Progenitor cell of endocrine pancreas (in vitro differentiated cells): ENCODE measurements around the gene SAMSN1. TPM values are rescaled to one million over a fixed set of nuclear protein-coding genes. Genes with fewer than 3 reads are reported as not detected.

Experiments
- DNase-seq: peaks from one replicate; pipeline ENCODE4 v3.0.0; 2021; ENCODE audit warnings: low spot score; ENCODE audit not compliant: unreplicated experiment
- H3K27ac Mint-ChIP-seq: 2 replicates; pipeline ENCODE4 v1.8.0; 2021; ENCODE audit warnings: mild to moderate bottlenecking, moderate library complexity, mixed read lengths
- H3K27me3 Mint-ChIP-seq: 2 replicates; pipeline ENCODE4 v1.8.0; 2021; ENCODE audit warnings: mixed read lengths
- H3K36me3 Mint-ChIP-seq: 2 replicates; pipeline ENCODE4 v1.8.0; 2022; ENCODE audit warnings: mixed read lengths; ENCODE audit not compliant: insufficient read depth
- H3K4me1 Mint-ChIP-seq: 2 replicates; pipeline ENCODE4 v1.8.0; 2021; ENCODE audit warnings: low read depth, mixed read lengths
- H3K4me3 Mint-ChIP-seq: 2 replicates; pipeline ENCODE4 v1.8.0; 2021; ENCODE audit warnings: low read depth, mild to moderate bottlenecking, moderate library complexity, mixed read lengths
- H3K9me3 Mint-ChIP-seq: 2 replicates; pipeline ENCODE4 v1.8.0; 2021; ENCODE audit warnings: low read depth, mixed read lengths
- long read RNA-seq: library from polyadenylated mRNA; unstranded; transcript quantifications from one replicate; pipeline ENCODE4 v2.0.0, GENCODE V29; 2020
- total RNA-seq: library from RNA; stranded (reverse); gene quantifications from 2 replicates; pipeline ENCODE4 v1.2.1, GENCODE V29; 2021
- TF ChIP-seq, protein P1 (sequence below): fragments of 200-600 bp; sonication (generic); IDR thresholded peaks from one replicate; pipeline ENCODE4 v1.5.0; 2021; ENCODE audit warnings: antibody characterized with exemption, mild to moderate bottlenecking; ENCODE audit not compliant: unreplicated experiment

Gene SAMSN1
- total RNA-seq = not detected in 2 replicates
- long read RNA-seq = 0 reads

DNA sequence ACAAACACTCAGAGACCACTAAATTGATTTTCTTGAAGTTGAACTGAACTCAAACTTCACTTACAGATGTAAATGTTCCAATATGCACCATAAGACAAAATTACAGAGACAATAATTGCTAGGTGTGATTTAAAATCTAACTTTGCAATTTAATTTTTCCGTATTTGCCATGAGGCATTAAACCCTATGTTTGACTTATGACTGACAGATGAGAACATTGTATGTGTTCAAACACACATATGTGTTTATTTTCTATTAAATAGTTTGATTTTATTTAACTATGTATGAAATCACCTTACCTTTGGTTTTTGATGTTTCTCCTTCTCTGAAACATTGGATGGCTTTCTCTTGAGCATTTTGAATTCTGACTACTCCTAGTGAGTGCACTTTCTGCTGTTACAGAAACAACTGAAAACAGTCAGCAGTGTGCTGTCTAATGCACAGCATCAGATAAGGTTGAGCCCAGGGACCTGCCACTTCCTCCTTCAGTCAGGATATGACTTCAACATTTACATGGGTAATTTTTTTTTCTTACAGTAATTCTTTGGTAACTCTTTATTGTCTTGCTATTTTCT, at the start of gene SAMSN1:
TSS of gene SAMSN1 (minus strand) at position 410 of the 575 bp plus-strand sequence. CDS start at position 356, 54 bp downstream.
- DNase-seq = no peak
- Mint-ChIP-seq H3K4me1 (no peaks in the 10 kb centered on the region), H3K27ac (no peak within 1 kb of the TSS), H3K9me3 (no peaks in the 10 kb centered on the region), H3K36me3 (no peaks in the 10 kb centered on the region), H3K4me3 (no peak within 1 kb of the TSS), H3K27me3 (no peaks in the 10 kb centered on the region)
- TF ChIP-seq, protein P1, sequence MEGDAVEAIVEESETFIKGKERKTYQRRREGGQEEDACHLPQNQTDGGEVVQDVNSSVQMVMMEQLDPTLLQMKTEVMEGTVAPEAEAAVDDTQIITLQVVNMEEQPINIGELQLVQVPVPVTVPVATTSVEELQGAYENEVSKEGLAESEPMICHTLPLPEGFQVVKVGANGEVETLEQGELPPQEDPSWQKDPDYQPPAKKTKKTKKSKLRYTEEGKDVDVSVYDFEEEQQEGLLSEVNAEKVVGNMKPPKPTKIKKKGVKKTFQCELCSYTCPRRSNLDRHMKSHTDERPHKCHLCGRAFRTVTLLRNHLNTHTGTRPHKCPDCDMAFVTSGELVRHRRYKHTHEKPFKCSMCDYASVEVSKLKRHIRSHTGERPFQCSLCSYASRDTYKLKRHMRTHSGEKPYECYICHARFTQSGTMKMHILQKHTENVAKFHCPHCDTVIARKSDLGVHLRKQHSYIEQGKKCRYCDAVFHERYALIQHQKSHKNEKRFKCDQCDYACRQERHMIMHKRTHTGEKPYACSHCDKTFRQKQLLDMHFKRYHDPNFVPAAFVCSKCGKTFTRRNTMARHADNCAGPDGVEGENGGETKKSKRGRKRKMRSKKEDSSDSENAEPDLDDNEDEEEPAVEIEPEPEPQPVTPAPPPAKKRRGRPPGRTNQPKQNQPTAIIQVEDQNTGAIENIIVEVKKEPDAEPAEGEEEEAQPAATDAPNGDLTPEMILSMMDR = no peak

DNA sequence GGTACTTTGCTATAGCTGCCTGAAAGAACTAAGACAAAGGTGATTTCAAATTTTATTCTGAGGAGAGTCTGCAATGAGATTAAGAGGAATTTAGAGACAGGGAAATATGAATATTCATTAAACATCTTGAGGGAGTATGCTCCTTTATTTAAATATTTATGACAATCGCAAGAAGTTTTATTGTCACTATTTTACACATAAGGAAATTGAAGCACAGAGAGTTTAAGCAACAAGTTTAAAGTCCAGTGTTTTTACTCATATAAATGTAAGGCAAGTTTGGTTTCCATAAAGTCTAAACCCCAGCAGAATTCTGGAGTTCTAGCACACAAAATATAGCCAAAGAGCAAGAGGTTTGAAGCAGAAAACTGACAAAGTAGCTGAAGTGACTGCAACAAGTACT, 49.3 kb upstream of the SAMSN1 start:
- TF ChIP-seq, protein P1 = no peak
- Mint-ChIP-seq H3K36me3 (no peaks in the 10 kb centered on the region), H3K27me3 (no peaks in the 10 kb centered on the region), H3K4me1 (no peaks in the 10 kb centered on the region), H3K9me3 (peaks cover 4% of the 10 kb centered on the region), H3K27ac (no peak overlapping the region), H3K4me3 (no peak overlapping the region)
- no peak for DNase-seq

DNA sequence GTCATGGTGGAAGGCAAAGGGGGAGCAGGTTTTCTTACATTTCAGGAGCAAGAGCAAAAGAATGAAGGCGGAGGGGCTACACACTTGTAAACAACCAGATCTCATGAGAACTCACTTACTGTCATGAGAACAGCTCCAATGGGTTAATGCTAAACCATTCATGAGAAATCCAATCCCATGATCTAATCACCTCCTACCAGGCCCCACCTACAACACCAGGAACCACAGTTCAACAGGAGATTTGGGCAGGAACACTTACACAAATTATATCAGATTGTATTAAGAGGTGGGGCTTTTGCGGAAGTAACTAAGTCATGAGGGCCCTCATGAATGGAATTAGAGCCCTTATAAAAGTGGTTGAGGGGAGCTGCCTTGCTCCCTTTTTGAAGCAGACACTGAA, 48.9 kb upstream of the SAMSN1 start:
- H3K4me1 Mint-ChIP-seq = no peaks in the 10 kb centered on the region
- peaks cover 4% of the 10 kb centered on the region for H3K9me3 Mint-ChIP-seq
- no peak overlapping the region for H3K4me3 Mint-ChIP-seq
- no peak for DNase-seq
- H3K36me3 Mint-ChIP-seq = no peaks in the 10 kb centered on the region
- TF ChIP-seq, protein P1 = no peak
- no peak overlapping the region for H3K27ac Mint-ChIP-seq
- H3K27me3 Mint-ChIP-seq = no peaks in the 10 kb centered on the region

DNA sequence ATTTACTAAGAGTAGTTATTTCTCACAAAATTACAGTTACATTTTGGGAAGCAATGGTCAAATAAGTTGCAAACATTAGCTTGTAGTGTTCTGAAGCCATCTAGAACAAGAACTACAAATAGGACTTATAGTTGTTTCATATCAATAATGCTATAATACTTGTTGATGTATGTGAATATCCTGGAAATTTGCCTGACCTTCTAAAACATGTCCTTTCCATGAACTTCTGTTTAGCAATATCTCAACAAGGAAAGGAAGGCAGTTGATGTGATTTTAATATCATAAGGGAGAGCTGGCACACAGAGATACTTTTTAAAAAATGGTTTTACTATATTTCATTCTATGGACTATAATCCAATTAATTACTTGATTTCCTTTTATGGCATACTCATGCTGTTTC, 47.1 kb upstream of the SAMSN1 start:
- Mint-ChIP-seq H3K4me3 (no peak overlapping the region), H3K4me1 (no peaks in the 10 kb centered on the region), H3K36me3 (no peaks in the 10 kb centered on the region), H3K27ac (no peak overlapping the region), H3K27me3 (no peaks in the 10 kb centered on the region), H3K9me3 (peaks cover 8% of the 10 kb centered on the region)
- TF ChIP-seq, protein P1 = no peak
- DNase-seq = no peak

DNA sequence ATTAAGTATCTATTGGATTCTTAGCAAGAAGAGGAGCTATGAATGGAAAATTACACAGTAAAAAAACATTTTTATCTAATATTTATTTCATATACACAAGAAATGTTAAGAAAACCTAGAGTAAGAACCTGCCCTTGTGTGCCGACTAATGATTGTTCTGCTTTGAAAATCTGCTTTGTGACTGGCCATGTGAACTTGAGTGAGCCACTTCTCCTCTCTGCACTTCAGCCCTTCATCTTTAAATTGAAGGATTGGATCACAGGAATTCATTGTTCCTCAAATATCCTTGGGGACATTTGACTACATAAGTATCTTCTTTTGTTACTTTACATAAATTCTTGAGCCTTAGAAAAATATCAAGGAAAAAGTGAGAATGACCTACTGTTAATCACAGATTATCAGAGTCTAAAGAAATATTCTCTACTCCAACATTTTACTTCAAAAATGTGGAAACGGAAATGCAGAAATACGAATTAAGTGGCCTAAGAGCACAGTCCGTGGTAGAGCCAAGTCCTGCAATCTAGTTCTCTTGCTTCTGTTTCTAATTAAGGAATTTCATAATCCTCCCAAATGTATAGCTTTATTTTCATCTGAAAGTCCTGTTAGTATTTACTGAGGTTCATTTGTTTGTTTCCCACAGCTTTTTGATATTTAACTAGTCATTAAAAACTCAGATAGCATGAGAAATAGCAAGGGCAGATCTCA, 46.3 kb upstream of the SAMSN1 start:
- Mint-ChIP-seq H3K9me3 (peaks cover 8% of the 10 kb centered on the region), H3K27me3 (no peaks in the 10 kb centered on the region), H3K4me1 (no peaks in the 10 kb centered on the region), H3K27ac (no peak overlapping the region), H3K36me3 (no peaks in the 10 kb centered on the region), H3K4me3 (no peak overlapping the region)
- no peak for DNase-seq
- TF ChIP-seq, protein P1 = no peak
